PC-9 (cell line): ENCODE results near the gene PHRF1. TPM values are rescaled to one million over a fixed set of nuclear protein-coding genes. Genes with fewer than 3 reads are reported as not detected.

Source experiments
- BruUV-seq: library from RNA; stranded (reverse); fragments of 400-500 nt; replicated peaks from 2 replicates; lab custom pipeline; 2021; lab: Mats Ljungman, UMichigan
- CTCF ChIA-PET: fragments of 300-600 bp; sonication (Branson Sonifier 250); formaldehyde crosslinking; loops from one replicate; lab custom pipeline; 2022; ENCODE audit warnings: antibody characterized with exemption; lab: Charles Lee
- POLR2A ChIA-PET: fragments of 300-600 bp; sonication (Branson Sonifier 250); formaldehyde crosslinking; loops from one replicate; lab custom pipeline; 2022; ENCODE audit warnings: antibody characterized with exemption; ENCODE audit not compliant: unreplicated experiment; lab: Charles Lee
- DNase-seq, 2 experiments: peaks; one replicate each; pipeline versions ENCODE4 v3.0.0 to v3.0.0-alpha.2; 2015 to 2022; ENCODE audit warnings: mixed read lengths in 1 of 2
- H2AFZ ChIP-seq: fragments of 200-600 bp; sonication (generic); 2 replicates; pipeline ENCODE4 v1.8.1; 2017; ENCODE audit warnings: antibody characterized with exemption
- H3F3A ChIP-seq: fragments of 200-600 bp; sonication (generic); 2 replicates; pipeline ENCODE4 v1.8.1; 2017; ENCODE audit warnings: antibody characterized with exemption, mild to moderate bottlenecking, low read depth; ENCODE audit not compliant: insufficient read depth
- H3K27ac ChIP-seq: fragments of 200-600 bp; sonication (generic); 2 replicates; pipeline ENCODE4 v1.6.1; 2016; ENCODE audit warnings: mixed run types
- H3K27me3 ChIP-seq: fragments of 200-600 bp; sonication (generic); 2 replicates; pipeline ENCODE4 v1.6.1; 2016; ENCODE audit warnings: low read depth, mixed run types; ENCODE audit not compliant: insufficient read depth
- H3K36me3 ChIP-seq: fragments of 200-600 bp; sonication (generic); 2 replicates; pipeline ENCODE4 v1.6.1; 2016; ENCODE audit warnings: low read depth, mixed run types
- H3K4me1 ChIP-seq: fragments of 200-600 bp; sonication (generic); replicated peaks from 2 replicates; pipeline ENCODE4 v1.6.1; 2016; ENCODE audit warnings: mixed run types; ENCODE audit not compliant: insufficient read depth
- H3K4me2 ChIP-seq: fragments of 200-600 bp; sonication (generic); 2 replicates; pipeline ENCODE4 v1.6.1; 2017; ENCODE audit warnings: mixed run types
- H3K4me3 ChIP-seq: fragments of 200-600 bp; sonication (generic); 2 replicates; pipeline ENCODE4 v1.6.1; 2016; ENCODE audit warnings: mixed run types
- H3K79me2 ChIP-seq: fragments of 200-600 bp; sonication (generic); 2 replicates; pipeline ENCODE4 v1.6.1; 2017; ENCODE audit warnings: low read depth, mixed run types
- H3K9me2 ChIP-seq: fragments of 200-600 bp; sonication (generic); 2 replicates; pipeline ENCODE4 v1.8.1; 2017; ENCODE audit warnings: mild to moderate bottlenecking; ENCODE audit not compliant: insufficient read depth
- H3K9me3 ChIP-seq: fragments of 200-600 bp; sonication (generic); 2 replicates; pipeline ENCODE4 v1.8.1; 2016; ENCODE audit warnings: low read depth; ENCODE audit not compliant: insufficient read depth
- H4K20me1 ChIP-seq: fragments of 200-600 bp; sonication (generic); 2 replicates; pipeline ENCODE4 v1.8.1; 2017; ENCODE audit not compliant: insufficient read depth
- EZH2 ChIP-seq: fragments of 200-600 bp; sonication (generic); IDR thresholded peaks from 2 replicates; pipeline ENCODE4 v1.8.0; 2017; ENCODE audit warnings: antibody characterized with exemption, low read depth
- intact Hi-C: fragments of 100-400 bp; cut with micrococcal nuclease; formaldehyde crosslinking; loops from one replicate; pipeline ENCODE4 v1.10.0; 2022; ENCODE audit not compliant: unreplicated experiment
- total RNA-seq: library from RNA; stranded (reverse); gene quantifications from 2 replicates; pipeline ENCODE4 v1.2.3, GENCODE V29; 2021
- TF ChIP-seq, protein P1 (sequence below): fragments of 200-600 bp; sonication (generic); conservative IDR thresholded peaks from 2 replicates; pipeline ENCODE4 v1.6.1; 2017; ENCODE audit warnings: mixed run types, antibody characterized with exemption, mild to moderate bottlenecking, moderate library complexity

The PHRF1 gene
- total RNA-seq, 1 experiment from 2014 or later, result 21.7 TPM

- BruUV-seq, result no TSS peak
- CTCF ChIA-PET, result interaction anchor here (0.5 kb wide), 1 partner anchor 1272 kb away, joined by 9 read pairs; no protein-coding TSS in a partner anchor
- Histone ChIP-seq H3K9me3 (no peaks in the 10 kb centered on the region), H3K36me3 (no peaks in the 10 kb centered on the region), H3K4me1 (no peaks in the 10 kb centered on the region), H3K79me2 (peaks cover 10% of the 10 kb centered on the region; the same call in 1 of the 2 replicates), H3K27me3 (no peaks in the 10 kb centered on the region), H4K20me1 (no peaks in the 10 kb centered on the region; the same call in 1 of the 2 replicates), H3K9me2 (no peaks in the 10 kb centered on the region), H3K27ac (no peak overlapping the region; the same call in 1 of the 2 replicates), H2AFZ (peak overlapping the region; percentile 64; the same call in 1 of the 2 replicates), H3K4me2 (peak overlapping the region; percentile 79), H3K4me3 (peak overlapping the region; percentile 59), H3F3A (peaks cover 11% of the 10 kb centered on the region; the same call in 1 of the 2 replicates)
- peak in 1 of 2 experiments; percentile 51 for DNase-seq
- intact Hi-C loops, result loop anchor here (10.0 kb wide), 1 partner anchor 165 kb away; no protein-coding TSS in a partner anchor
- TF ChIP-seq, protein P1, sequence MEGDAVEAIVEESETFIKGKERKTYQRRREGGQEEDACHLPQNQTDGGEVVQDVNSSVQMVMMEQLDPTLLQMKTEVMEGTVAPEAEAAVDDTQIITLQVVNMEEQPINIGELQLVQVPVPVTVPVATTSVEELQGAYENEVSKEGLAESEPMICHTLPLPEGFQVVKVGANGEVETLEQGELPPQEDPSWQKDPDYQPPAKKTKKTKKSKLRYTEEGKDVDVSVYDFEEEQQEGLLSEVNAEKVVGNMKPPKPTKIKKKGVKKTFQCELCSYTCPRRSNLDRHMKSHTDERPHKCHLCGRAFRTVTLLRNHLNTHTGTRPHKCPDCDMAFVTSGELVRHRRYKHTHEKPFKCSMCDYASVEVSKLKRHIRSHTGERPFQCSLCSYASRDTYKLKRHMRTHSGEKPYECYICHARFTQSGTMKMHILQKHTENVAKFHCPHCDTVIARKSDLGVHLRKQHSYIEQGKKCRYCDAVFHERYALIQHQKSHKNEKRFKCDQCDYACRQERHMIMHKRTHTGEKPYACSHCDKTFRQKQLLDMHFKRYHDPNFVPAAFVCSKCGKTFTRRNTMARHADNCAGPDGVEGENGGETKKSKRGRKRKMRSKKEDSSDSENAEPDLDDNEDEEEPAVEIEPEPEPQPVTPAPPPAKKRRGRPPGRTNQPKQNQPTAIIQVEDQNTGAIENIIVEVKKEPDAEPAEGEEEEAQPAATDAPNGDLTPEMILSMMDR, result no peak
- TF ChIP-seq EZH2, result no peak
- POLR2A ChIA-PET, result interaction anchor here (0.6 to 0.7 kb wide), 3 partner anchors 15 to 274 kb away, joined by 3 to 7 read pairs (median 7); no protein-coding TSS in a partner anchor
Observed at GRCh38 chr11:559712-560304, 16.5 kb upstream of the PHRF1 start.

GRCh38 chr11:560305-561147 is 15.7 kb upstream of the PHRF1 start, which contains the start of the genes LMNTD2 and RASSF7:
TSS of gene LMNTD2 (minus strand) at chr11:560738. CDS start at chr11:560716, 22 bp downstream.
TSS of gene RASSF7 (plus strand) at chr11:560970. CDS start at chr11:561769, 799 bp downstream.
- BruUV-seq, result TSS peak; percentile 69
- H3K27ac ChIP-seq, result no peak within 1 kb of the TSS; the same call in 1 of the 2 replicates
- H3K79me2 ChIP-seq, result peaks cover 10% of the 10 kb centered on the region; the same call in 1 of the 2 replicates
- ChIA-PET POLR2A (interaction anchor here (0.6 kb wide), 1 partner anchor 273 kb away, joined by 7 read pairs; no protein-coding TSS in a partner anchor), CTCF (no interaction called here)
- H2AFZ ChIP-seq, result peak within 1 kb of the TSS; percentile 64; the same call in 1 of the 2 replicates
- no peaks in the 10 kb centered on the region; the same call in 1 of the 2 replicates for H4K20me1 ChIP-seq
- intact Hi-C loops, result loop anchor here (10.0 kb wide), 1 partner anchor 164 kb away; no protein-coding TSS in a partner anchor
- H3K4me1 ChIP-seq, result no peaks in the 10 kb centered on the region
- H3K9me2 ChIP-seq, result no peaks in the 10 kb centered on the region
- DNase-seq, result peak; percentile 61 to 89
- H3K36me3 ChIP-seq, result no peaks in the 10 kb centered on the region
- H3K4me2 ChIP-seq, result peak within 1 kb of the TSS; percentile 87
- H3K27me3 ChIP-seq, result no peaks in the 10 kb centered on the region
- no peaks in the 10 kb centered on the region for H3K9me3 ChIP-seq
- H3F3A ChIP-seq, result peaks cover 11% of the 10 kb centered on the region; the same call in 1 of the 2 replicates
- no peak for TF ChIP-seq EZH2
- TF ChIP-seq, protein P1, result no peak
- H3K4me3 ChIP-seq, result peak within 1 kb of the TSS; percentile 68
